Keratinocyte (primary cell): ENCODE measurements around the gene KCNIP3. TPM values are rescaled to one million over a fixed set of nuclear protein-coding genes. Genes with fewer than 3 reads are reported as not detected.
"Not testable (repeated sequence)": the region's sequence is repeated elsewhere in the genome, so short reads cannot be mapped to it uniquely, and the experiment has no call there.

Source experiments
- DNase-seq: peaks from one replicate; pipeline ENCODE4 v3.0.0-alpha.2; 2011; ENCODE audit warnings: low read depth, missing footprints, low spot score
- FAIRE-seq: peaks from 2 replicates; lab custom pipeline; 2011; peaks lifted over from hg19 to GRCh38; lab: Jason Lieb, UNC
- H2AFZ ChIP-seq: 2 replicates; pipeline ENCODE4 v1.6.0; 2012; ENCODE audit warnings: low read length, control low read depth, inconsistent platforms; ENCODE audit not compliant: control insufficient read depth
- H3K27ac ChIP-seq: 2 replicates; pipeline ENCODE4 v1.5.1; 2011; ENCODE audit warnings: low read length; ENCODE audit not compliant: control insufficient read depth, insufficient read depth
- H3K27me3 ChIP-seq: 3 replicates; pipeline ENCODE4 v1.6.0; 2011; ENCODE audit warnings: low read length; ENCODE audit not compliant: control insufficient read depth, insufficient read depth; ENCODE audit errors: extremely low read depth
- H3K36me3 ChIP-seq, 2 experiments: 2 replicates in 1 of 2; 3 replicates in 1 of 2; pipeline ENCODE4 v1.5.1; 2011; ENCODE audit warnings: low read length in 2 of 2, mild to moderate bottlenecking in 1 of 2; ENCODE audit not compliant: control insufficient read depth in 2 of 2, insufficient read depth in 2 of 2; ENCODE audit errors: extremely low read depth in 1 of 2
- H3K4me1 ChIP-seq: 3 replicates; pipeline ENCODE4 v1.5.1; 2011; ENCODE audit warnings: low read length; ENCODE audit not compliant: control insufficient read depth, insufficient read depth; ENCODE audit errors: extremely low read depth
- H3K4me2 ChIP-seq: 3 replicates; pipeline ENCODE4 v1.6.0; 2011; ENCODE audit warnings: low read depth, low read length; ENCODE audit not compliant: control insufficient read depth, insufficient read depth; ENCODE audit errors: extremely low read depth
- H3K4me3 ChIP-seq, 3 experiments: fragments of 200-600 bp in 1 of 3; sonication (generic) in 1 of 3; 2 replicates in 2 of 3; 3 replicates in 1 of 3; pipeline ENCODE4 v1.5.1; 2011 to 2016; ENCODE audit warnings: low read length in 3 of 3, mild to moderate bottlenecking in 3 of 3, control low read depth in 2 of 3, inconsistent platforms in 1 of 3, low read depth in 1 of 3, mixed read lengths in 1 of 3, mixed run types in 1 of 3, moderate library complexity in 1 of 3; ENCODE audit not compliant: control insufficient read depth in 2 of 3, insufficient read depth in 2 of 3; ENCODE audit errors: extremely low read depth in 1 of 3
- H3K79me2 ChIP-seq: 2 replicates; pipeline ENCODE4 v1.6.0; 2012; ENCODE audit warnings: low read length; ENCODE audit not compliant: control insufficient read depth, insufficient read depth
- H3K9ac ChIP-seq: 3 replicates; pipeline ENCODE4 v1.6.0; 2011; ENCODE audit warnings: low read length; ENCODE audit not compliant: control insufficient read depth, insufficient read depth; ENCODE audit errors: extremely low read depth
- H3K9me1 ChIP-seq: 3 replicates; pipeline ENCODE4 v1.6.0; 2011; ENCODE audit warnings: low read length; ENCODE audit not compliant: control insufficient read depth, insufficient read depth; ENCODE audit errors: extremely low read depth
- H3K9me3 ChIP-seq: 2 replicates; pipeline ENCODE4 v1.5.1; 2012; ENCODE audit warnings: low read depth, low read length; ENCODE audit not compliant: control insufficient read depth
- H4K20me1 ChIP-seq: 3 replicates; pipeline ENCODE4 v1.6.0; 2011; ENCODE audit warnings: low read length; ENCODE audit not compliant: control insufficient read depth, insufficient read depth; ENCODE audit errors: extremely low read depth
- dilution Hi-C: fragments of 300-500 bp; cut with MboI; formaldehyde crosslinking; loops from one replicate; pipeline ENCODE4 v1.7.0; 2020; ENCODE audit warnings: low sequenced_read_pairs; ENCODE audit not compliant: extremely low pct_ligation_motif_present
- polyA plus RNA-seq, 5 experiments: library from polyadenylated mRNA; depleted of rRNA in 3 of 5; stranded (reverse) in 3 of 5; stranded (forward) in 1 of 5; unstranded in 1 of 5; fragments of >200 nt; gene quantifications; 1 replicate in 1 of 5; 2 replicates in 3 of 5; 3 replicates in 1 of 5; pipeline versions ENCODE4 v1.2.1 to v1.2.3, GENCODE V29; 2011 to 2012; ENCODE audit warnings: missing spikeins in 2 of 5, low read depth in 1 of 5, low replicate concordance in 1 of 5
- TF ChIP-seq, protein P1 (sequence below), 3 experiments: IDR thresholded peaks in 1 of 3; conservative IDR thresholded peaks in 1 of 3; optimal IDR thresholded peaks in 1 of 3; 2 replicates in 2 of 3; 3 replicates in 1 of 3; pipeline versions ENCODE3 to v1.5.1; 2011; ENCODE audit warnings: low read length in 3 of 3, mild to moderate bottlenecking in 3 of 3, moderate library complexity in 2 of 3, control low read depth in 1 of 3, inconsistent platforms in 1 of 3; ENCODE audit not compliant: insufficient read depth in 2 of 3; ENCODE audit errors: extremely low read depth in 1 of 3

The KCNIP3 gene
- polyA plus RNA-seq, 1 donor (not counting 4 experiments of a cell fraction or from before 2014, with no cell fraction given): 0.66 TPM

DNA sequence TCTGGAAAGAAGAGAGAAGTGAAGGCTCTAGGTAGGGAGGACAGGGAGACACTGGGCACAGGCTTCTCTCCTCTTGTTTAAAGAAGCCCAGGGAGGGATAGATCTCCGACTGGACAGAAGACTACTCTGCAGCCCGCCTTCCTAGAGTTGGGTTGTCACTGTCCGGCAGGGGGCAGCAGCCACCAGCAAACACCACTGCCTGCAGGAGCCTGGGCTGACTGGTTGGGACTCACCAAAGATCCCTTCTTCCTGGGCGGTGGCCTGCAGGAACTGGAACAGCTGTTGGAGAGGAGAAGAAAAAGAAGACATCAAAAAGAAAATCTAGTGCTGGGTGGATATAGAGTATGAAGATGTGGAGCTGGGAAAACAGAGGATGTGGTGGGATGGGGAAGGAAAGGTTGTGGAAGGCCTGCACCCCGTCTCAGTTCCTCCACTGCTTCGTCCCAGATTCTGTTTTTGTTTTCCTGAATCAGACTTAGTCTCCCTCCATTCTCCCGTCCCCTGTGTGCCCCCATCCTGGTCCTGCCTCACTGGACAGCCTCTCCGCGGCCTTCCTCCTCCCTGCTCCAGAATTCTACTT, 117.0 kb downstream of the KCNIP3 start:
- H3K36me3 ChIP-seq, H2AFZ ChIP-seq, H3K27me3 ChIP-seq, DNase-seq, H4K20me1 ChIP-seq, H3K79me2 ChIP-seq, H3K9me3 ChIP-seq, H3K9me1 ChIP-seq, H3K4me3 ChIP-seq, H3K4me2 ChIP-seq, H3K27ac ChIP-seq, H3K9ac ChIP-seq, FAIRE-seq, H3K4me1 ChIP-seq, dilution Hi-C loops: not testable (repeated sequence)
- TF ChIP-seq, protein P1, sequence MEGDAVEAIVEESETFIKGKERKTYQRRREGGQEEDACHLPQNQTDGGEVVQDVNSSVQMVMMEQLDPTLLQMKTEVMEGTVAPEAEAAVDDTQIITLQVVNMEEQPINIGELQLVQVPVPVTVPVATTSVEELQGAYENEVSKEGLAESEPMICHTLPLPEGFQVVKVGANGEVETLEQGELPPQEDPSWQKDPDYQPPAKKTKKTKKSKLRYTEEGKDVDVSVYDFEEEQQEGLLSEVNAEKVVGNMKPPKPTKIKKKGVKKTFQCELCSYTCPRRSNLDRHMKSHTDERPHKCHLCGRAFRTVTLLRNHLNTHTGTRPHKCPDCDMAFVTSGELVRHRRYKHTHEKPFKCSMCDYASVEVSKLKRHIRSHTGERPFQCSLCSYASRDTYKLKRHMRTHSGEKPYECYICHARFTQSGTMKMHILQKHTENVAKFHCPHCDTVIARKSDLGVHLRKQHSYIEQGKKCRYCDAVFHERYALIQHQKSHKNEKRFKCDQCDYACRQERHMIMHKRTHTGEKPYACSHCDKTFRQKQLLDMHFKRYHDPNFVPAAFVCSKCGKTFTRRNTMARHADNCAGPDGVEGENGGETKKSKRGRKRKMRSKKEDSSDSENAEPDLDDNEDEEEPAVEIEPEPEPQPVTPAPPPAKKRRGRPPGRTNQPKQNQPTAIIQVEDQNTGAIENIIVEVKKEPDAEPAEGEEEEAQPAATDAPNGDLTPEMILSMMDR (optimal IDR thresholded peaks at IDR 0.05 in 1 of 3, IDR thresholded peaks at IDR 0.05 in 1 of 3, conservative IDR thresholded peaks at IDR 0.05 in 1 of 3; ENCODE audit: extremely low read depth in 1 of 3, insufficient read depth in 2 of 3, low read length in 3 of 3): peak; percentile 46 to 87 (median 70)

DNA sequence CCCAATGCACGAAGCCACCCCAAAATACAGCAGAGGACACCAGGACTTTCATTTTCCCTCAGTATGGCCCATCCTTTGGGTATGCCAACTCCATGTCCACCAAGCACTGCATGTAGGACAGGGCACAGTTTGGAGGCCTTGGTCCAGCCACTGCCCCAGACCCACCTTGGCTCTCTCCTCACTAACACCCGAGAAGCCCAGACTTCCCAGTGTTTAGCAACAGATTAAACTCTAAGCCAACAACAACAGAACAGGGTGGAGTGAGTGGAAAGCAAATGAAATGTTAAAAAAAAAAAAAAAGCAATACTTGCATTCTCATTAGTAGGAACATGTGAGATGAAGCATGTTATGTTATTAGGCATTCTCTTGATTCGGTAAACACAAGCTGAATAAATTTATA, 118.0 kb downstream of the KCNIP3 start:
- dilution Hi-C loops, H3K4me2 ChIP-seq, H3K9me1 ChIP-seq, H3K36me3 ChIP-seq, H3K79me2 ChIP-seq, H3K9ac ChIP-seq, H3K4me1 ChIP-seq, H3K4me3 ChIP-seq, H3K27ac ChIP-seq, H4K20me1 ChIP-seq, FAIRE-seq, DNase-seq, H2AFZ ChIP-seq, H3K9me3 ChIP-seq, H3K27me3 ChIP-seq: not testable (repeated sequence)

GRCh38 chr2:95415561-95415960, 118.4 kb downstream of the KCNIP3 start:
- H3K36me3 ChIP-seq, H3K9ac ChIP-seq, H3K9me3 ChIP-seq, dilution Hi-C loops, H4K20me1 ChIP-seq, H3K4me1 ChIP-seq, H2AFZ ChIP-seq, H3K4me2 ChIP-seq, H3K27me3 ChIP-seq, H3K9me1 ChIP-seq, H3K79me2 ChIP-seq, DNase-seq, H3K4me3 ChIP-seq, H3K27ac ChIP-seq, FAIRE-seq: not testable (repeated sequence)

- H3K9me3 ChIP-seq, H3K9me1 ChIP-seq, H2AFZ ChIP-seq, H3K27me3 ChIP-seq, H3K4me2 ChIP-seq, H3K4me1 ChIP-seq, H3K79me2 ChIP-seq, dilution Hi-C loops, H3K36me3 ChIP-seq, DNase-seq, H3K9ac ChIP-seq, H3K4me3 ChIP-seq, FAIRE-seq, H4K20me1 ChIP-seq, H3K27ac ChIP-seq: not testable (repeated sequence)
Observed at GRCh38 chr2:95427196-95427867, 130.2 kb downstream of the KCNIP3 start.
